Right renal cortex interstitium (tissue), 3 donors: ENCODE data around the gene TRAF2. TPM values are rescaled to one million over a fixed set of nuclear protein-coding genes. Genes with fewer than 3 reads are reported as not detected.

Experiments used
- DNase-seq, 3 donors: peaks; one replicate each; pipeline ENCODE4 v3.0.0-alpha.2; 2013; ENCODE audit warnings: low read depth in 3 of 3, low spot score in 2 of 3
- polyA plus RNA-seq, 3 donors: library from polyadenylated mRNA; unstranded; fragments of 120-200 nt; gene quantifications; one replicate each; pipeline ENCODE4 v1.2.1, GENCODE V29; 2013; ENCODE audit not compliant: insufficient read length in 3 of 3

TRAF2 gene
- polyA plus RNA-seq, 3 donors: 10.1 to 14.0 (median 10.1) TPM

GRCh38 chr9:136910197-136910900 lies 24.0 kb downstream of the TRAF2 start:
- DNase-seq: no peak

- DNase-seq: no peak
These were observed 24.6 kb downstream of the TRAF2 start for GRCh38 chr9:136910901-136911245.

DNA sequence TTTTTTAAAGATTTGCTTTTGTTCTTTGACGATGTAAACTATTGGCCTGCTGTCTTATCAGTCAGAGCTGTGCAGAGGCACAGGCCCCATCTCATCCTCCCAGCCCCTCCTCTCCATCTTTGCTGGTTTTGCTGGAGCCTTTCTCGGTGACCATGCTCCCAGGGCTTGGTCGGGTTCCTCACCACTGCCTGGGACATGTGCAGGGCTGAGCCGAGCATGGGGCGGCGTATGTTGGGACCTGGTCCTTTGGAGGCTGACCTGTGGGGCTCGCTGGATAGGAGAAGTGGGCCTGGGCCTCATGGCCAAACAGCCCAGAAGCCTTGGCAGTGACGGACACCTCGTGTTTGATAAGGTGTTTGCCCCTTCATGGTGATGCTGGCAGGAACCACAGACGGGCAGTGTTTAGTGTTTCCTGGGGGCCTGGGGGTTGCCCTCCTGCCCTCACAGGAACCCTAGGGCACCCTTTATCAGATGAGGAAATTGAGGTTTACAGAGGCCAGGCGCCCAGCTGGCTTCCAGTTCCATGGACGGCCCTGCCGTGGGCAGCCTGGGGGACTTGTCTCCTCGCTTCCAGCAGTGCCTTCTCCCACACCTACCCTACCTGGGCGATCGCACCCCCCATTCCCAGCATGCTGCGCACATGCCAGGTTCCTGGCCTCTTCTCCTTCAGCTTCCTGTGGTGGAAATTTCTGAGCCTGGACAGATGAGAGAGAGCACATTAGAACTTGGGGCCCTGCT lies 27.6 kb downstream of the TRAF2 start:
- no peak for DNase-seq

DNA sequence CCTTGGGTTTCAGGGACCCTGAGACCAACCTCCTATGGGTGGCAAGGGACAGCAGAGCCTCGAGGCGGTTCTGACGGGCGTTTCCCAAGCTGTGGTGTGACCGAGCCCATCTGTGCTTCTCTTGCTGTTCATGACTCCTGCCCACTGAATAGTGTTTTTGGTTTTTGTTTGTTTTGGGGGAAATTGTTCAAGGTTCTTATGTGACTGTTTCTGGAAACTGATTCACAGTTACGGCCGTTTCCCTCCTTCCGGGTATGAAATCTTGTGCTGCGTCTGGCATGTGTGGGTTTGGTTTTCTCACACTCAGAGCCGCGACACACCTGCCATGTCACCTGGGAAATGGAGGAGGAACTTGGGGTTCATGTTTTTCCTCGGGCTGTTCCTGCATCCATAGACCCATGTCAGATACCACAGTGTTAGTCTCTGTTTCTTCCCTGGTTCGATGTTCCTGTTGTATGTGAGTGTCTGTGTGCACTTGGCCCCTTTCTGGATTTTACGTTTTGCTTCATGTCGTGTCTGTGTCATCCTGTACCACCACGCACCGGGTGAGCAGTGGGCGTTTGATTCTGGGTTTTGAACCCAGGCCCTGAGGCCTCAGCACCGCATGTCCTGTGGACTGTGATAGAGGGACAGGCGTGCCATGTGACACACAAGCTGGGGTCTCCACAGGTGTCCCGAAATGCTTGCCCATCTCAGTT lies 29.5 kb downstream of the TRAF2 start:
- no peak for DNase-seq

DNA sequence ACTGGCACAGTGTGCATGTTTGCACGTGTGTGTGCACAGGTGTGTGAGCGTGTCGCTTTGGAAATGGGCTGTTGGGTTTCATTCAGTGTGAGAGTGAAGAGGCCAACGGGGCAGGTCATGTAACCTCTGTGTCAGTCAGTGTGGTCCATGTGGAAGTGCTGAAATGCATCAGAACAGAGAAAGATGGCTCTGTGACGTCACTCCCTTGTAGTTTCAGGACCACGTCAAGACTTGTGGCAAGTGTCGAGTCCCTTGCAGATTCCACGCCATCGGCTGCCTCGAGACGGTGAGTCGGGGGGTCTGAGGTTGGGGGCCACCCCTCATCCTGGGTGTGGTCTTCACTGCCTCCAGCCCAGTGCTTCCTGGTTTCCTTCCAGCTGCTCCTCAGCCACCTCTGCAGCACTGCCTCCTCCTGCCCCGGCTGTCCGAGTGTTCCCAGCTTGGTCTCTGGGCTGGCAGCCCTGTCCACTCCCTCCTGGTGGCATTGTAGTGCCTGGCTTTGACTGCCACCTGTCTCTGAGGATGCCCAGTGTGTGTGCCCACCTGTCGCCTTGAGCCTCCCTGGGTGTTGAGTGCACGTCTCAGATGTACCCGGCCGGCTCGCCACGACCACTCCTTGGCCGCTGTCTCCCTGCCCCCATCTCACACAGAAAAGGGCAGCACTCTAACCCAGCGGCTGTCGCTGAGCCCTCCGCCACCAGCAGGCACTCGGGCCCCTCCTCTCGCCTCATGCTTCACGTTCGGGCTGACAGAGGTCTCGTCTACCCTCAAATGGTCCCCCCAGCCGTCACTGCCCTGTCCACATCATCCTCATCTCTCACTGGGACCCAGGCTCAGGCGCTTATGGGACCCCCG lies 30.2 kb downstream of the TRAF2 start:
- DNase-seq: no peak

DNA sequence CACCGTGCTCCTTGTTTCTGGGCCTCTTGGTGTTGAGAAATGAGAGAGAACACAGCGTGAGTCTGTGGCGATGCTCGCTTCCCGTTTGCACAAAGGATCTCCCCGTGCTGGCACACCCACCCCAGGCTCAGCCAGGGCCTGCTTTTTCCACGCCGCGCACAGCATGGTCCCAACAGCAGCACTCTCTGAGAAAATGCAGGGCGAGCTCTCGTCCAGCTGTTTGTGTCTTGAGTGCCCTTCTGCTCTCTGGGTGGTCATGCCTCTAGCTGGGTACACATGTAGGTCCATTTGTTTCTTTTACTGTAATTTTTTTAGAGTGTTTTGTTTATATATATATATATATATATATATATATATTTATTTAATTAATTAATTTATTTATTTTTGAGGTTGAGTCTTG lies 31.6 kb downstream of the TRAF2 start:
- no peak for DNase-seq

DNA sequence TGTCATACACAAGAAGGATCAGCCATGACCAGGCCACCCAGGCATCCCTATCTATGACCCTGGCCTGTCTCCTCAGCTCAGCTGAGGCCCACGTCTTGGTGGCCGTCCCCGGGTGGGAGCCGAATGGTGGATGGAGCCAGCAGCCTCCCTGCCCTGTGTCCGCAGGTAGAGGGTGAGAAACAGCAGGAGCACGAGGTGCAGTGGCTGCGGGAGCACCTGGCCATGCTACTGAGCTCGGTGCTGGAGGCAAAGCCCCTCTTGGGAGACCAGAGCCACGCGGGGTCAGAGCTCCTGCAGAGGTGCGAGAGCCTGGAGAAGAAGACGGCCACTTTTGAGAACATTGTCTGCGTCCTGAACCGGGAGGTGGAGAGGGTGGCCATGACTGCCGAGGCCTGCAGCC lies 33.8 kb downstream of the TRAF2 start:
- no peak for DNase-seq

GRCh38 chr9:136920734-136921231 lies 34.5 kb downstream of the TRAF2 start:
- no peak for DNase-seq

GRCh38 chr9:136921307-136921706 lies 35.0 kb downstream of the TRAF2 start:
- no peak for DNase-seq

DNA sequence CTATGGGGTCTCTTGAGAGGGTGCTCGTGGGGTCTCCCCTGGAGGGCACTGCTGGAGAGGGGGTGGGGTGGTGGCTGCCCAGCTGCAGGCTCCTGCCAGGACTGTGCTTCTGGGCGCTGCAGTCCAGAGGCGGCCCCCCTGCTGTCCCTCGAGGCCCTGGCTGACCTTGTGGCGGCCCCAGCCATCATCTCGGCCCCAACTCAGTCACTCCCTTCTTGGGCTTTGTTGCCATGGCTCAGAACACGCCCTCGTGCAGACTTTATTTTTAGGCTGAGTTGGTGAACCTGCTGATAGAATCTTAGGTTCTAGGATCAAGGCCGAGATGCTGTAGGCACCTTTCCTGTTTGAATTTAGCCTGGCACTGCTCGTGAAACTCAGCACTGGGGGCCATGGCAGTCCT lies 35.4 kb downstream of the TRAF2 start:
- no peak for DNase-seq

DNA sequence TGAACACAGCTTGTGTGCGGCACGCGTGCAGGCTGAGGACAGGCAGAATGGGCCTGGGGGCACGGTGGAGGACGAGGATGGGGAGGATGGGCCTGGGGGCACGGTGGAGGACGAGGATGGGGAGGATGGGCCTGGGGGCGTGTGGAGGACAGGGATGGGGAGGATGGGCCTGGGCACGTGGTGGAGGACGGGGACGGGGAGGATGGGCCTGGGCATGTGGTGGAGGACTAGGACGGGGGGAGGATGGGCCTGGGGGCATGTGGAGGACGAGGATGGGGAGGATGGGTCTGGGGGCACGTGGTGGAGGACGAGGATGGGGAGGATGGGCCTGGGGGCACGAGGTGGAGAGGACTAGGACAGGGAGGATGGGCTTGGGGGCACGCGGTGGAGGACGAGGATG lies 36.2 kb downstream of the TRAF2 start:
- DNase-seq: no peak

GRCh38 chr9:136923881-136924280 lies 37.6 kb downstream of the TRAF2 start:
- DNase-seq: no peak

DNA sequence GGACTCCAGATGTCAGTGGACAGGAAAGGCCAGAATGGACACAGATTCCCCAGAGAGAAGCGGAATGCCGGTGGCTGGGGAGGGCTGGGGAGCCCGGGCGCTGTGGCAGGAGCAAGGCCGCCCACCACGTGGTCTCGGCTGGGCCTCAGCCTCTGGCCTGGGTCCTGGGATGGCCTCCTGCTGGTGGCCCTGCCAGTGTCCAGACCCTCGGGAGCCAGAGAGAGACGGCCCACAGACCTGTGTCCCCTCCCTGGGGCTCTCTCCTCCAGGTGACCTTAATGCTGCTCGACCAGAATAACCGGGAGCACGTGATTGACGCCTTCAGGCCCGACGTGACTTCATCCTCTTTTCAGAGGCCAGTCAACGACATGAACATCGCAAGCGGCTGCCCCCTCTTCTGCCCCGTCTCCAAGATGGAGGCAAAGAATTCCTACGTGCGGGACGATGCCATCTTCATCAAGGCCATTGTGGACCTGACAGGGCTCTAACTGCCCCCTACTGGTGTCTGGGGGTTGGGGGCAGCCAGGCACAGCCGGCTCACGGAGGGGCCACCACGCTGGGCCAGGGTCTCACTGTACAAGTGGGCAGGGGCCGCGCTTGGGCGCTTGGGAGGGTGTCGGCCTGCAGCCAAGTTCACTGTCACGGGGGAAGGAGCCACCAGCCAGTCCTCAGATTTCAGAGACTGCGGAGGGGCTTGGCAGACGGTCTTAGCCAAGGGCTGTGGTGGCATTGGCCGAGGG lies 39.3 kb downstream of the TRAF2 start:
- no peak for DNase-seq

DNA sequence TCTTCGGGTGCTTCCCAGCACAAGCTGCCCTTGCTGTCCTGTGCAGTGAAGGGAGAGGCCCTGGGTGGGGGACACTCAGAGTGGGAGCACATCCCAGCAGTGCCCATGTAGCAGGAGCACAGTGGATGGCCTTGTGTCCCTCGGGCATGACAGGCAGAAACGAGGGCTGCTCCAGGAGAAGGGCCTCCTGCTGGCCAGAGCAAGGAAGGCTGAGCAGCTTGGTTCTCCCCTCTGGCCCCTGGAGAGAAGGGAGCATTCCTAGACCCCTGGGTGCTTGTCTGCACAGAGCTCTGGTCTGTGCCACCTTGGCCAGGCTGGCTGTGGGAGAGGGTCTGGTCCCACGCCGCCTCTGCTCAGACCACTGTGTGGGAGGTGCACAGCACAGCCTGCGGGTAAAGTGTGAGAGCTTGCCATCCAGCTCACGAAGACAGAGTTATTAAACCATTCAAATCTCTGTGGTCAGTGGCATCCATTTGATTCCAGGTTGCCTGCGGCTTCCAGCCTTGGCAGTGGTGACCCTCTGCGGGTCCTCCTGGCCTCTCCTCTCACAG lies 39.9 kb downstream of the TRAF2 start:
- DNase-seq: no peak

DNA sequence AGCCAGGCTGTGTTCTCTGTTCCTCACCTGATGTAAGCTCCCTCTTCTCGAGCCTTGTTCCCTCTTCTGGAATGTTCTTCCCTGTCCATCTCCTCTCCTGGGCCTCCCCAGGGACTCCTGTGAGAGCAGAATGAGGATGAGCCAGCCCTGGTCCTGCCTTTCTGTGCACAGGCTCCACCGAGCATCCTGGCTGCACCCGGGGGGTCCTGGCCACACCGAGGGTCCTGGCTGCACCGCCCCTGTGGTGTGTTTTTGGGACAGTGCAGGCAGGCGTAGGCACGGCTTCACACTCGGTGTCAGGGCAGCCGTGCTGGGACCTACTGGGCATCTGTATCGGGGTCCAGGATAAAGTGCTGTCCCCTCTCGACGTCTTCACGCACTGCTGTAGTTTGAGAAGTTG lies 40.4 kb downstream of the TRAF2 start:
- DNase-seq: no peak

- no peak for DNase-seq
These were observed 41.3 kb downstream of the TRAF2 start for GRCh38 chr9:136927343-136928271.

GRCh38 chr9:136928591-136928990 lies 42.3 kb downstream of the TRAF2 start:
- DNase-seq: no peak

DNA sequence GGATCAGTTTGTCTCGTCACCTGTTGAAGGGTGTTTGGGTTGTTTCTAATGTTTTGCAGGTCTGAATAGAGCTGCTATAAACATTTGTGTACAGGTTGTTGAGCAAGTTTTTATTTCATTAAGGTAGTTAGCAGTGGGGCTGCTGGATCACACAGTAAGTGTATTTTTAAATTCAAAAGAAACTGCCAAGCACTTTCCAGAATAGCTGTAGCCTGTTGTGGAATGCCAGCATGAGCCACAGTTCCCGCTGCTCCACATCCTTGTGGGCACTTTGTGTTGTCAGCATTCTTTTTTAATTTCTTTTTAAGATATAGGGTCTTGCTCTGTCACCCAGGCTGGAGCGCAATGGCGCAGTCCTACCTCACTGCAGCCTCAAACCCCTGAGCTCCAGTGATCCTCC lies 43.7 kb downstream of the TRAF2 start:
- DNase-seq: no peak
